ENCODE results near the gene ZAR1.
"Not testable (repeated sequence)": the region's sequence is repeated elsewhere in the genome, so short reads cannot be mapped to it uniquely, and the experiment has no call there.

ZAR1 gene, protein sequence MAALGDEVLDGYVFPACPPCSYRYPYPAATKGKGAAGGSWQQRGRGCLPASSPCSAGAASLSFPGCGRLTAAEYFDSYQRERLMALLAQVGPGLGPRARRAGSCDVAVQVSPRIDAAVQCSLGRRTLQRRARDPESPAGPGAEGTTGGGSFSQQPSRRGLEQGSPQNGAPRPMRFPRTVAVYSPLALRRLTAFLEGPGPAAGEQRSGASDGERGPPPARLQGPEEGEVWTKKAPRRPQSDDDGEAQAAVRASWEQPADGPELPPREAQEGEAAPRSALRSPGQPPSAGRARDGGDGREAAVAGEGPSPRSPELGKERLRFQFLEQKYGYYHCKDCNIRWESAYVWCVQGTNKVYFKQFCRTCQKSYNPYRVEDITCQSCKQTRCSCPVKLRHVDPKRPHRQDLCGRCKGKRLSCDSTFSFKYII

DNA sequence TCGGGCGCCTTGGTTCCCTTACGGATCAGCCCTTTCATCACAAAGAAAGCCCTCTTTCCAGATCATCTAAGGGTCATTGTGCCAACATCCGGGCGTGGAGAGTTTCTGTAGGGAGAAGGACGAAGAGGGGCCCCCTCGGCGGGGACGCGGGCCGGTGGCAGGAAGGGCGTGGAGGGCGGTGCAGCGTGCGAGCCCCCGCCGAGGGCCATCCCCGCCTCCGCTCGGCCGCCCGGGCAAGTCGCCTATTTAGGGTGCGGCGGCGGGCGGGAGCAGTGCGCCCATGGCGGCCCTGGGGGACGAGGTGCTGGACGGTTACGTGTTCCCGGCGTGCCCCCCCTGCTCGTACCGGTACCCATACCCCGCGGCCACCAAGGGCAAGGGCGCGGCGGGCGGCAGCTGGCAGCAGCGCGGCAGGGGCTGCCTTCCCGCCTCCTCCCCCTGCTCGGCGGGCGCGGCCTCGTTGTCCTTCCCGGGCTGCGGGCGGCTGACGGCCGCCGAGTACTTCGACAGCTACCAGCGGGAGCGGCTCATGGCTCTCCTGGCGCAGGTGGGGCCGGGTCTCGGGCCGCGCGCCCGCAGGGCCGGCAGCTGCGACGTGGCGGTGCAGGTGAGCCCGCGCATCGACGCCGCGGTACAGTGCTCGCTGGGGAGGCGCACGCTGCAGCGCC is at the start of gene ZAR1:
Gene ZAR1 (plus strand): TSS at position 241 of the 668 bp plus-strand sequence. CDS start 40 bp downstream, at position 281.
- Histone ChIP-seq H3K9ac (ENCODE audit: low read length) (no peak within 1 kb of the TSS), H3K4me3 (ENCODE audit: low read depth, low read length, poor library complexity, severe bottlenecking) (no peak within 1 kb of the TSS), H3K4me2 (ENCODE audit: low read length) (no peak within 1 kb of the TSS), H3K27me3 (ENCODE audit: insufficient read depth, low read length) (no peaks in the 10 kb centered on the region), H3K9me3 (ENCODE audit: low read length) (no peaks in the 10 kb centered on the region), H3K4me1 (ENCODE audit: insufficient read depth, low read length, severe bottlenecking) (no peaks in the 10 kb centered on the region), H4K20me1 (ENCODE audit: insufficient read depth, low read length) (no peaks in the 10 kb centered on the region), H3K27ac (ENCODE audit: low read depth, low read length, poor library complexity, severe bottlenecking) (no peak within 1 kb of the TSS), H3F3A (ENCODE audit: insufficient read depth, low read length) (no peaks in the 10 kb centered on the region), H3K79me2 (ENCODE audit: insufficient read depth, low read length) (no peaks in the 10 kb centered on the region), H2AFZ (ENCODE audit: low read length) (no peak within 1 kb of the TSS), H3K9me2 (ENCODE audit: low read depth, low read length) (no peaks in the 10 kb centered on the region), H3K36me3 (ENCODE audit: insufficient read depth, low read length) (no peaks in the 10 kb centered on the region)
- TF ChIP-seq, protein P1, sequence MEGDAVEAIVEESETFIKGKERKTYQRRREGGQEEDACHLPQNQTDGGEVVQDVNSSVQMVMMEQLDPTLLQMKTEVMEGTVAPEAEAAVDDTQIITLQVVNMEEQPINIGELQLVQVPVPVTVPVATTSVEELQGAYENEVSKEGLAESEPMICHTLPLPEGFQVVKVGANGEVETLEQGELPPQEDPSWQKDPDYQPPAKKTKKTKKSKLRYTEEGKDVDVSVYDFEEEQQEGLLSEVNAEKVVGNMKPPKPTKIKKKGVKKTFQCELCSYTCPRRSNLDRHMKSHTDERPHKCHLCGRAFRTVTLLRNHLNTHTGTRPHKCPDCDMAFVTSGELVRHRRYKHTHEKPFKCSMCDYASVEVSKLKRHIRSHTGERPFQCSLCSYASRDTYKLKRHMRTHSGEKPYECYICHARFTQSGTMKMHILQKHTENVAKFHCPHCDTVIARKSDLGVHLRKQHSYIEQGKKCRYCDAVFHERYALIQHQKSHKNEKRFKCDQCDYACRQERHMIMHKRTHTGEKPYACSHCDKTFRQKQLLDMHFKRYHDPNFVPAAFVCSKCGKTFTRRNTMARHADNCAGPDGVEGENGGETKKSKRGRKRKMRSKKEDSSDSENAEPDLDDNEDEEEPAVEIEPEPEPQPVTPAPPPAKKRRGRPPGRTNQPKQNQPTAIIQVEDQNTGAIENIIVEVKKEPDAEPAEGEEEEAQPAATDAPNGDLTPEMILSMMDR (IDR thresholded peaks at IDR 0.05; ENCODE audit: low read length): no peak
- TF ChIP-seq EZH2 (IDR thresholded peaks at IDR 0.05; ENCODE audit: borderline replicate concordance, low read length): no peak

DNA sequence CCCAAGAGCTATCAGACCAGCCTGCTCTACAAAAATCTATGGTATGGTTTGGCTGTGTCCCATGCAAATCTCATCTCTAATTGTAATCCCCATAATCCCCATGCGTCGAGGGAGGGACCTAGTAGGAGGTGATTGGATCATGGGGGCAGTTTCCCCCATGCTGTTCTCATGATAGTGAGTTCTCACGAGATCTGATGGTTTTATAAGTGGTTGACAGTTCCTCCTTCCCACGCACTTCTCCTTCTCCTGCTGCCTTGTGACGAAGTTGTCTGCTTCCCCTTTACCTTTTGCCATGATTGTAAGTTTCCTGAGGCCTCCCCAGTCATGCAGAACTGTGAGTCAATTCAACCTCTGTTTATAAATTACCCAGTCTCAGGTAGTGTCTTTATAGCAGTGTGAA is 49.1 kb upstream of the ZAR1 start:
- not testable (repeated sequence) for H3K27ac ChIP-seq (ENCODE audit: low read depth, low read length, poor library complexity, severe bottlenecking); H3F3A ChIP-seq (ENCODE audit: insufficient read depth, low read length); H3K4me3 ChIP-seq (ENCODE audit: low read depth, low read length, poor library complexity, severe bottlenecking); H3K9ac ChIP-seq (ENCODE audit: low read length); H2AFZ ChIP-seq (ENCODE audit: low read length); H3K4me1 ChIP-seq (ENCODE audit: insufficient read depth, low read length, severe bottlenecking); H3K9me2 ChIP-seq (ENCODE audit: low read depth, low read length); H3K27me3 ChIP-seq (ENCODE audit: insufficient read depth, low read length); H3K9me3 ChIP-seq (ENCODE audit: low read length); H3K79me2 ChIP-seq (ENCODE audit: insufficient read depth, low read length); H3K36me3 ChIP-seq (ENCODE audit: insufficient read depth, low read length); H4K20me1 ChIP-seq (ENCODE audit: insufficient read depth, low read length); H3K4me2 ChIP-seq (ENCODE audit: low read length)

DNA sequence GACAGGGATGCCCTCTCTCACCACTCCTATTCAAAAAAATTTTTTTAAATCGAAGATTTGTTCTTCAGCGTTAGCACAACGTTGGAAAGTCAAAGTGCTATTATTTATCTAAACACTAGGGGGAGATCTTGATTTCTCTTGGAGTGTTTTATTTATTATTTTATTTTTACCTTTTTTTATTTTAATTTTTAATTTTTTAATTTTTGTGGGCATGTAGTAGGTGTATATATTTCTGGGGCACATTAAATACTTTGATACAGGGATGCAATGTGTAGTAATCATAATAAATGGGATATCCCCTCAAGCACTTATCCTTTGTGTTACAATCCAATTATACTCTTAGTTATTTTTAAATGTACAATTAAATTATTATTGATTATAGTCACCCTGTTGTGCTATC is 44.3 kb upstream of the ZAR1 start:
- no peaks in the 10 kb centered on the region for H3K4me1 ChIP-seq (ENCODE audit: insufficient read depth, low read length, severe bottlenecking)
- no peak overlapping the region for H3K9ac ChIP-seq (ENCODE audit: low read length)
- no peak overlapping the region for H3K4me2 ChIP-seq (ENCODE audit: low read length)
- H4K20me1 ChIP-seq (ENCODE audit: insufficient read depth, low read length): no peaks in the 10 kb centered on the region
- H3K9me3 ChIP-seq (ENCODE audit: low read length): no peaks in the 10 kb centered on the region
- no peaks in the 10 kb centered on the region for H3K9me2 ChIP-seq (ENCODE audit: low read depth, low read length)
- H3K27ac ChIP-seq (ENCODE audit: low read depth, low read length, poor library complexity, severe bottlenecking): no peak overlapping the region
- H3F3A ChIP-seq (ENCODE audit: insufficient read depth, low read length): no peaks in the 10 kb centered on the region
- no peaks in the 10 kb centered on the region for H3K79me2 ChIP-seq (ENCODE audit: insufficient read depth, low read length)
- no peak overlapping the region for H3K4me3 ChIP-seq (ENCODE audit: low read depth, low read length, poor library complexity, severe bottlenecking)
- TF ChIP-seq EZH2 (IDR thresholded peaks at IDR 0.05; ENCODE audit: borderline replicate concordance, low read length): no peak
- TF ChIP-seq, protein P1 (IDR thresholded peaks at IDR 0.05; ENCODE audit: low read length): no peak
- H3K27me3 ChIP-seq (ENCODE audit: insufficient read depth, low read length): no peaks in the 10 kb centered on the region
- H3K36me3 ChIP-seq (ENCODE audit: insufficient read depth, low read length): no peaks in the 10 kb centered on the region
- H2AFZ ChIP-seq (ENCODE audit: low read length): no peak overlapping the region
